DOHH2 (cell line): ENCODE data around the gene ZNF860.

Experiments used
- EZH2phosphoT487 ChIP-seq: fragments of 200-600 bp; sonication (generic); IDR thresholded peaks from 2 replicates; pipeline ENCODE4 v1.6.1; 2017; ENCODE audit warnings: borderline replicate concordance, mild to moderate bottlenecking, antibody characterized with exemption, low read length, moderate library complexity, mixed read lengths
- TF ChIP-seq, protein P1 (sequence below): fragments of 200-600 bp; sonication (generic); IDR thresholded peaks from one replicate; pipeline ENCODE4 v1.5.1; 2014; ENCODE audit warnings: antibody characterized with exemption, mild to moderate bottlenecking, low read depth, low read length; ENCODE audit not compliant: poor library complexity, severe bottlenecking

DNA sequence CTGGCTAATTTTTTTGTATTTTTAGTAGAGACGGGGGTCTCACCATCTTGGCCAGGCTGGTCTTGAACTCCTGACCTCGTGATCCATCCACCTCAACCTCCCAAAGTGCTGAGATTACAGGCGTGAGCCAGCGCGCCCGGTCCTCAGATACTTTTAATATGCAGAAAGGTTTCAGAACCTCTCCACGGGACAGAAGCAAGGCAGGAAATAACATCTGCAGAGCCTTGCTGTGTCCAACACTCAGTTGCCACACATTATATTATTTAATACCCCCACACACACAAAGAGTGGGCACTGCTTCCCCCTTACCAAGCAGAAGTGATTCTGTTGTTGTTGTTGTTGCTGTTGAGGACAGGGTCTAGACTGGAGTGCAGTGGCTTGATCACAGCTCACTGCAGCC lies 28.5 kb upstream of the ZNF860 start:
- TF ChIP-seq, protein P1, sequence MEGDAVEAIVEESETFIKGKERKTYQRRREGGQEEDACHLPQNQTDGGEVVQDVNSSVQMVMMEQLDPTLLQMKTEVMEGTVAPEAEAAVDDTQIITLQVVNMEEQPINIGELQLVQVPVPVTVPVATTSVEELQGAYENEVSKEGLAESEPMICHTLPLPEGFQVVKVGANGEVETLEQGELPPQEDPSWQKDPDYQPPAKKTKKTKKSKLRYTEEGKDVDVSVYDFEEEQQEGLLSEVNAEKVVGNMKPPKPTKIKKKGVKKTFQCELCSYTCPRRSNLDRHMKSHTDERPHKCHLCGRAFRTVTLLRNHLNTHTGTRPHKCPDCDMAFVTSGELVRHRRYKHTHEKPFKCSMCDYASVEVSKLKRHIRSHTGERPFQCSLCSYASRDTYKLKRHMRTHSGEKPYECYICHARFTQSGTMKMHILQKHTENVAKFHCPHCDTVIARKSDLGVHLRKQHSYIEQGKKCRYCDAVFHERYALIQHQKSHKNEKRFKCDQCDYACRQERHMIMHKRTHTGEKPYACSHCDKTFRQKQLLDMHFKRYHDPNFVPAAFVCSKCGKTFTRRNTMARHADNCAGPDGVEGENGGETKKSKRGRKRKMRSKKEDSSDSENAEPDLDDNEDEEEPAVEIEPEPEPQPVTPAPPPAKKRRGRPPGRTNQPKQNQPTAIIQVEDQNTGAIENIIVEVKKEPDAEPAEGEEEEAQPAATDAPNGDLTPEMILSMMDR, result no peak
- no peak for TF ChIP-seq EZH2phosphoT487
